Measurements from ENCODE around the gene CD96.

DNA sequence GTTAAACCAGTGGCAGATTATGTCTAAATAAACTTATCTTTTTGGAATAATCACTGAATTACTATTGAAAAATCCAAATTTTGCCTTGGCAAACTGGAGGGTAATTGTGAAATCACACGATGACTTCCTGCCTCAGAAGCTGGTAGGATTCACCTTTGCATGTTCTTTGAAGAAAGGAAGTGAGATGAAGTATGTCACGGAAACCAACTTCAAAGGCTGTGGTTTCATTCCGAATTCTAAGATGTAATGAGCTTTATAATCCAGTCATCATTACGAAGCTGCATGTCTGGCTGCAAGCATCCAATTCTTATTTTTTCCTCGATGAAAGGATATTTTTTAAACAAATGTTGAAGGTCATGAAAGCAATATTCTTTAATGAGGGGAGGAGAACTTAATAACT, 68.2 kb downstream of the CD96 start:
- TF ChIP-seq, protein P1, sequence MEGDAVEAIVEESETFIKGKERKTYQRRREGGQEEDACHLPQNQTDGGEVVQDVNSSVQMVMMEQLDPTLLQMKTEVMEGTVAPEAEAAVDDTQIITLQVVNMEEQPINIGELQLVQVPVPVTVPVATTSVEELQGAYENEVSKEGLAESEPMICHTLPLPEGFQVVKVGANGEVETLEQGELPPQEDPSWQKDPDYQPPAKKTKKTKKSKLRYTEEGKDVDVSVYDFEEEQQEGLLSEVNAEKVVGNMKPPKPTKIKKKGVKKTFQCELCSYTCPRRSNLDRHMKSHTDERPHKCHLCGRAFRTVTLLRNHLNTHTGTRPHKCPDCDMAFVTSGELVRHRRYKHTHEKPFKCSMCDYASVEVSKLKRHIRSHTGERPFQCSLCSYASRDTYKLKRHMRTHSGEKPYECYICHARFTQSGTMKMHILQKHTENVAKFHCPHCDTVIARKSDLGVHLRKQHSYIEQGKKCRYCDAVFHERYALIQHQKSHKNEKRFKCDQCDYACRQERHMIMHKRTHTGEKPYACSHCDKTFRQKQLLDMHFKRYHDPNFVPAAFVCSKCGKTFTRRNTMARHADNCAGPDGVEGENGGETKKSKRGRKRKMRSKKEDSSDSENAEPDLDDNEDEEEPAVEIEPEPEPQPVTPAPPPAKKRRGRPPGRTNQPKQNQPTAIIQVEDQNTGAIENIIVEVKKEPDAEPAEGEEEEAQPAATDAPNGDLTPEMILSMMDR (IDR thresholded peaks at IDR 0.05; ENCODE audit: poor library complexity, severe bottlenecking): no peak
- TF ChIP-seq TAF1 (IDR thresholded peaks at IDR 0.05; ENCODE audit: low read depth) (no peak), SMC3 (conservative IDR thresholded peaks at IDR 0.05; ENCODE audit: poor library complexity) (no peak), POLR2AphosphoS5 (IDR thresholded peaks at IDR 0.05) (no peak), EZH2 (IDR thresholded peaks at IDR 0.05; ENCODE audit: borderline replicate concordance, insufficient read depth, low read length, poor library complexity, severe bottlenecking) (no peak)
- TF ChIP-seq, protein P2, sequence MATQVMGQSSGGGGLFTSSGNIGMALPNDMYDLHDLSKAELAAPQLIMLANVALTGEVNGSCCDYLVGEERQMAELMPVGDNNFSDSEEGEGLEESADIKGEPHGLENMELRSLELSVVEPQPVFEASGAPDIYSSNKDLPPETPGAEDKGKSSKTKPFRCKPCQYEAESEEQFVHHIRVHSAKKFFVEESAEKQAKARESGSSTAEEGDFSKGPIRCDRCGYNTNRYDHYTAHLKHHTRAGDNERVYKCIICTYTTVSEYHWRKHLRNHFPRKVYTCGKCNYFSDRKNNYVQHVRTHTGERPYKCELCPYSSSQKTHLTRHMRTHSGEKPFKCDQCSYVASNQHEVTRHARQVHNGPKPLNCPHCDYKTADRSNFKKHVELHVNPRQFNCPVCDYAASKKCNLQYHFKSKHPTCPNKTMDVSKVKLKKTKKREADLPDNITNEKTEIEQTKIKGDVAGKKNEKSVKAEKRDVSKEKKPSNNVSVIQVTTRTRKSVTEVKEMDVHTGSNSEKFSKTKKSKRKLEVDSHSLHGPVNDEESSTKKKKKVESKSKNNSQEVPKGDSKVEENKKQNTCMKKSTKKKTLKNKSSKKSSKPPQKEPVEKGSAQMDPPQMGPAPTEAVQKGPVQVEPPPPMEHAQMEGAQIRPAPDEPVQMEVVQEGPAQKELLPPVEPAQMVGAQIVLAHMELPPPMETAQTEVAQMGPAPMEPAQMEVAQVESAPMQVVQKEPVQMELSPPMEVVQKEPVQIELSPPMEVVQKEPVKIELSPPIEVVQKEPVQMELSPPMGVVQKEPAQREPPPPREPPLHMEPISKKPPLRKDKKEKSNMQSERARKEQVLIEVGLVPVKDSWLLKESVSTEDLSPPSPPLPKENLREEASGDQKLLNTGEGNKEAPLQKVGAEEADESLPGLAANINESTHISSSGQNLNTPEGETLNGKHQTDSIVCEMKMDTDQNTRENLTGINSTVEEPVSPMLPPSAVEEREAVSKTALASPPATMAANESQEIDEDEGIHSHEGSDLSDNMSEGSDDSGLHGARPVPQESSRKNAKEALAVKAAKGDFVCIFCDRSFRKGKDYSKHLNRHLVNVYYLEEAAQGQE (IDR thresholded peaks at IDR 0.05; ENCODE audit: borderline replicate concordance): no peak
